BLaER1 (cell line): ENCODE measurements around the gene OR52A5.

ENCODE experiments used
- H3K27ac ChIP-seq: shearing (Covaris generic); formaldehyde crosslinking; 2 replicates; pipeline ENCODE4 v1.8.1; 2022
- H3K27me3 ChIP-seq: shearing (Covaris generic); formaldehyde crosslinking; 2 replicates; pipeline ENCODE4 v1.8.1; 2022
- H3K36me3 ChIP-seq: shearing (Covaris generic); formaldehyde crosslinking; 2 replicates; pipeline ENCODE4 v1.8.1; 2022
- H3K4me1 ChIP-seq: shearing (Covaris generic); formaldehyde crosslinking; 2 replicates; pipeline ENCODE4 v1.8.1; 2022
- H3K4me2 ChIP-seq: shearing (Covaris generic); formaldehyde crosslinking; 2 replicates; pipeline ENCODE4 v1.8.1; 2022
- H3K4me3 ChIP-seq: shearing (Covaris generic); formaldehyde crosslinking; 2 replicates; pipeline ENCODE4 v1.8.1; 2022
- H3K9ac ChIP-seq: shearing (Covaris generic); formaldehyde crosslinking; 2 replicates; pipeline ENCODE4 v1.8.1; 2022
- H3K9me3 ChIP-seq: shearing (Covaris generic); formaldehyde crosslinking; 2 replicates; pipeline ENCODE4 v1.8.1; 2022
- H4K20me1 ChIP-seq: shearing (Covaris generic); formaldehyde crosslinking; 2 replicates; pipeline ENCODE4 v1.8.1; 2022
- Cebpa-rat ChIP-seq: shearing (Covaris generic); IDR thresholded peaks from 2 replicates; pipeline ENCODE4 v1.8.1; 2022

OR52A5 gene

DNA sequence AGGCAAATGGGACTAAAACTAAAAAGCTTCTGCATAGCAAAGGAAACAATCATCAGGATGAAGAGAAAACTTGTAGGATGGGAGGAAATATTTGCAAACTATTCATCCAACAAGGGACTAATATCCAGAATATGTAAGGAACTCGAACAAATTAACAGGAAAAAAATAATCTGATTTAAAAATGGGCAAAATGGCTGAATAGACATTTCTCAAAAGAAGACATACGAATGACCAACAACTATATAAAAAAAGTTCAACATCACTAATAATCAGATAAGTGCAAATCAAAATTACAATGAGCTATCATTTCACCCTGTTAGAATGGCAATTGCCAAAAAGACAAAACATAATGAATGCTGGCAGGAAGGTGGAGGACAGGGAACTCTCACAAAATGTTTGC lies 56.8 kb downstream of the OR52A5 start:
- Histone ChIP-seq H3K27me3 (no peaks in the 10 kb centered on the region), H3K27ac (no peak overlapping the region), H3K4me2 (no peak overlapping the region), H4K20me1 (no peaks in the 10 kb centered on the region), H3K4me3 (no peak overlapping the region), H3K4me1 (no peaks in the 10 kb centered on the region), H3K36me3 (no peaks in the 10 kb centered on the region), H3K9me3 (no peaks in the 10 kb centered on the region), H3K9ac (no peak overlapping the region)
- TF ChIP-seq Cebpa-rat, result no peak
